Breast epithelium (tissue), 3 donors: Measurements from ENCODE around the gene KLHL3.

Source experiments
- CTCF ChIP-seq, 3 donors: fragments of 450-650 bp; IDR thresholded peaks; one replicate each; pipeline ENCODE4 v1.5.1; 2016 to 2017; ENCODE audit warnings: antibody characterized with exemption in 3 of 3, mild to moderate bottlenecking in 3 of 3, moderate library complexity in 3 of 3
- POLR2A ChIP-seq: fragments of 450-650 bp; IDR thresholded peaks from one replicate; pipeline ENCODE4 v1.6.1; 2016; ENCODE audit warnings: antibody characterized with exemption, mild to moderate bottlenecking, moderate library complexity

- TF ChIP-seq CTCF (IDR thresholded peaks at IDR 0.05) (no peak), POLR2A (no peak)
Measured at GRCh38 chr5:137750436-137750835, 14.5 kb upstream of the KLHL3 start.
